GM19452 (cell line): Measurements from ENCODE around the gene SHLD2.
"Not testable (repeated sequence)": the region's sequence is repeated elsewhere in the genome, so short reads cannot be mapped to it uniquely, and the experiment has no call there.

Experiments used
- ATAC-seq: cut with Tn5 transposase; IDR thresholded peaks from one replicate; pipeline ENCODE4 v1.9.1; 2021; ENCODE audit not compliant: unreplicated experiment

SHLD2 gene

DNA sequence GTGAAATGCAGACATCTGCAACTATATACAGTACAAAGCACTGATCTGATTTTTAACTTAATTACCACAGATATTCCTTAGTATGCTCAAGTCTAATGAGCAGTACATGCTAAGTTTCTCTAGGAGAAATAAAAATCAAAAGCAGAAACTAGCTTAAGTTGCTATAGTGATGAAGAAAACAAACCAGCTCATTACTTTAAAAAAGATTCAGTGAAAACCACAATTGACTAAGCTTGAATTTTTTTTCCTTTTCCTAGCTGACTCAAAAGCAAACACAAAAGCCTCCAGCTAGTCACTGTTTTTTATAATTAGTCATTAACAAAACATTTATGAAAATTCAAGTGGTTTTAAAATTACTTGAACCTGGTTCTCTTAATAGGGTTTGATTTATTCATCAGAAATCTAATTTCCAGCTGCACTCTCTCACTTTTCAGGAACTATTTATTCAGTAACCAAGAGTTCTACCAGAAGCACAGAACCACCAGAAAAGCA lies 10.7 kb upstream of the SHLD2 start:
- not testable (repeated sequence) for ATAC-seq

- no peak for ATAC-seq
Observed at GRCh38 chr10:87085537-87085936, 9.5 kb upstream of the SHLD2 start.

DNA sequence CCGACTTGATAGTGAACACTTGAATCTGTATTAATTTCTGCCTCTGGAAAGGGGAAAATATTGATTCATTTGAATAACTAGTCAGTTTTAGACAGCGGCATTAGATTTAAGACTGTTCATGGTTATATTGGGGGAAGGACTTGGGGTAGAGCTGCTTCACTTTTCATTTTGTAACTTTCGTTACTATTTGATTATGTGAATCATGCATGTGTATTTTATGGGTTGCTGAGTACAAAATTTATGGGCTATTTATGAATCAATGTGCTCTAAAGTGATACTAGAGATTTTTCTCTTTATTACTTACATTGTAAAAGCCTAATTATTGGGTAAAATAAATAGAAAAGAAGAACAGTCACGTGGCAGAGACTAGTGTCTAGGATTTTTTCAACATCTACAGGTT lies 5.3 kb upstream of the SHLD2 start:
- no peak for ATAC-seq

- ATAC-seq: no peak
Observed at GRCh38 chr10:87090779-87091178, 4.2 kb upstream of the SHLD2 start.

- ATAC-seq: no peak
Observed at GRCh38 chr10:87092376-87092860, 2.6 kb upstream of the SHLD2 start.

DNA sequence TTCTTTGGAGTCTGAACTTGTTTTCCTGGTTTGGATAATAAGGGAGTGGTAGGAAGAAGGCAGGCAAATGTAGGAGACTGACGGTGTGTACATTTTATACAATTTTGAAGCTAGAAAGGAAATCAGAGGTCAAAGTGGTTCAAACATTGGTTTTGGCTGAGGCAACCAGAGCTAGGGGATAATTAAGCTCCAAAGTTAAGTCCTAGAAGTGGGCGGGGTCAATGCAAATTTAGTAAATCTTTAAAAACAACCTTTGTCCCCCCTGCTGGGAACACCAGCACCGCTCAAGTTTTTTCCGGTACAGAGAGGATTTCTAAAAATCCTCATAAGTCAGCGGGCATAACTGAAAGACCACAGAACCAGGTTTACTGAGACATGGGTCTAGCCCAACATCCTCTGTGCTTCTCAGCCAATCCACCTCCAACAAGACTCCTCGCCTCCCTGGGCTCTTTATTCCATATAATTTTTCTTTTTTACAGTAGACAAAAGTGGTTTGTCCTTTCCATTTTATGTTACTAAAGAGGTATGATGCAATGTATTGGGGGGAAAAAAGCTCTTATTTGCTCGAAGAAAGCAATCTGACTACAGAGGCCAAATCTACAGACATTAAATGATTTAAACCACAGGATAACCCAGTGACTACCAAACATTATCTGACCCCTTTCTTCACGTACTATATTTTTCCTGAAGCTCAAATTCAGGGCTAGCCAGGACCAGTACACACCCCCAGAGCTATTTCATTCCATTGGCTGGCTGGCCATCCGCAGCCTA lies 2.0 kb upstream of the SHLD2 start:
- no peak for ATAC-seq

GRCh38 chr10:87093632-87094372 lies 1.2 kb upstream of the SHLD2 start:
- ATAC-seq: peak; percentile 23

GRCh38 chr10:87095236-87095945 lies 385 bp downstream of the SHLD2 start:
- peak; percentile 50 for ATAC-seq

- no peak for ATAC-seq
Observed at GRCh38 chr10:87101996-87102395, 7.0 kb downstream of the SHLD2 start.

DNA sequence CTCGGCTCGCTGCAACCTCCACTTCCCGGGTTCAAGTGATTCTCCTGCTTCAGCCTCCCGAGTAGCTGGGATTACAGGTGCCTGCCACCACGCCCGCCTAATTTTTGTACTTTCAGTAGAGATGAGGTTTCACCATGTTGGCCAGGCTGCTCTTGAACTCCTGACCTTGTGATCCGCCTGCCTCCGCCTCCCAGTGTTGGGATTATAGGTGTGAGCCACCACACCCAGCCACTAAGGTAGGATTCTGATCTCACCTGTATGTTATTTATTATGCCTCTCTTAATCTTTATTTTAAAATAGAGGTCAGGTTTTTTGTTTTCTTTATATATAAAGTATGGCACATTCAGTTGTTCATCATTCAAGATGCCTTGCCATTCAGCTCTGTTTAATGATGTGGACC lies 9.7 kb downstream of the SHLD2 start:
- not testable (repeated sequence) for ATAC-seq

DNA sequence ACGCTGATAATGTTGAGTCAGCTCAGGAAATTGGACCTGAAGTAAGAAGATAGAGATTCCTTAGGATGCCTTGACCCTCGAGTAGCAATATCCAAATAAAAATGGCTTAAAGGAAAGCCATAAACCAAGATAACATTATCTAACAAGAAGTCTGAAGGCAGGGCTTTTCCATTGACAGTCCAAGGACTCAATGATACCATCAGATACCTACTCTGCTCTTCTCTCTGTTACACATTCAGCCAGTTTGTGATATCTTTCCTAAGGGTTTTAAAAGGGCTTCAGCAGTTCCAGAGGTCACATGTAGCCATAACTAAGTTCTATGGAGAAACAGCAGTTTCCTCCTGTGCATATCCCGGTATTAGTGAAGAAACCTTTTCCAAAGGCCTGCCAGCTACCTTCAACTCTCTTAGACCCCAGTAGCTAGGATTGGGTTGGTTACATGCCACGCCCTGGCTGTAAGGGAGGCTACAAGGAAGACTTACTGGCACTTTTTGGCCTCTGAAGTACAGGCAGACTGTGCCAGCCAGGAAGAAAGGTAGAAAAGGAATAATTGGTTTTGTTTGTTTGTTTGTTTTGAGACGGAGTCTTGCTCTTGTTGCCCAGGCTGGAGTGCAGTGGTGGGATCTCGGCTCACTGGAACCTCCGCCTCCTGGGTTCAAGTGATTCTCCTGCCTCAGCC lies 10.6 kb downstream of the SHLD2 start:
- no peak for ATAC-seq

DNA sequence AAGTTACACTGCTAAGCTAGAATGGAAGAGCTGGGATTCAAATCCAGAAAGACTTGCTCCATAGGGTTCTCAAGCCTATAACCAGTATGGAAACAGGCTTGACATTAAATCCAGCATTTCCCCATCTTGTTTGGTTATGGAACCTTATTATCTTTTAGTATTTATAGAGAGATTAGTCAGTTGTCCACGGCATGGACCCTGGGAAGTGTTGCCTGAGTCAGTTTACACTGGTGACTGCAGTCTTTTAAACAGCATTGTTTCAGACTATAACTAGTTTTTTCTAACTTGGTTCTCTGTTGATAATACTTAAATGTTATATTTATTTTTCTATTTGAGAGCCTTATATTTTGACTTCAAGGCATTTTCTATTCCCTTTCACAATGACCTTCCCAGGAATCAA lies 23.1 kb downstream of the SHLD2 start:
- ATAC-seq: not testable (repeated sequence)

- not testable (repeated sequence) for ATAC-seq
Observed at GRCh38 chr10:87119029-87119428, 24.0 kb downstream of the SHLD2 start.

DNA sequence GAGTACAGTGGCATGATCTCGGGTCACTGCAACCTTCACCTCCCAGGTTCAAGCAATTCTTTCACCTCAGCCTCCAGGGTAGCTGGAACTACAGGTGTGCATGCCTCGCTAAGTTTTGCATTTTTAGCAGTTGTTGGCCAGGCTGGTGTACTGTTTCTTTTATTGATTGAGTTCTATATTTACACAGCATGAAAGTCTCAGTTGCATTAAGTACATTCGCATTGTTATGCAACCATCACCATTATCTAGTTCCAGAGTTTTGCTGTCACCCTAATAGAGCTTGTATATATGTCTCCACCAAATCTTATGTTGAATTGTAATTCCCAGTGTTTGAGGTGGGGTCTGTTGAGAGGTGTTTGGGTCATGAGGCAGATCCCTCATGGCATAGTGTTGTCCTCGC lies 28.3 kb downstream of the SHLD2 start:
- not testable (repeated sequence) for ATAC-seq

GRCh38 chr10:87127048-87127447 lies 32.0 kb downstream of the SHLD2 start:
- ATAC-seq: not testable (repeated sequence)

DNA sequence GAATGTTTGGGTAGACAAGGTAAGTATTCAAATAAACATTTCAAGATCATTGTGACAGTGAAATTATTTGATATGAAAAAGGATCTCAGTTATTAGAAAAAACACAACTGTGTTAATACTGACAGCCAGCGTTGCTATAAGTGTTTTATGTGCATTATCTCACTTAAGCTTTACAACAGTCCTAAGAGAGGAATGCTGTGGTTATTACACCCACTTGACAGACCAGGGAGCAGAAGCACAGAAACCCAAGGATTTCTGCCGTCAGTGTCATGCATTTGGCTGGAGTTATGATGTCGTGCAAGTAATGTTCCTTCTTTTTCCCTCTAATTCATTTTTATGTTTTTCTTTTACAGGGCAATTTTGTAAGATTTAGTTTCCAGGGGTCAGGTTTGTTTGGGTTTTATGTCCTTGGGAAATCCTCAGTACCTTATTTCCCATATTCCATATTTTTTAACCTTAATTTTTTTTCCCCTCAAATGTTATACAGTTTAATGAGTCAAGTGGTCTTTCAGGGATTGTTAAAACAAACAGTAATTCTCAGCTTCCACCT lies 32.7 kb downstream of the SHLD2 start:
- not testable (repeated sequence) for ATAC-seq

- ATAC-seq: not testable (repeated sequence)
Observed at GRCh38 chr10:87132176-87132575, 37.2 kb downstream of the SHLD2 start.

- not testable (repeated sequence) for ATAC-seq
Observed at GRCh38 chr10:87133936-87134335, 38.9 kb downstream of the SHLD2 start.

DNA sequence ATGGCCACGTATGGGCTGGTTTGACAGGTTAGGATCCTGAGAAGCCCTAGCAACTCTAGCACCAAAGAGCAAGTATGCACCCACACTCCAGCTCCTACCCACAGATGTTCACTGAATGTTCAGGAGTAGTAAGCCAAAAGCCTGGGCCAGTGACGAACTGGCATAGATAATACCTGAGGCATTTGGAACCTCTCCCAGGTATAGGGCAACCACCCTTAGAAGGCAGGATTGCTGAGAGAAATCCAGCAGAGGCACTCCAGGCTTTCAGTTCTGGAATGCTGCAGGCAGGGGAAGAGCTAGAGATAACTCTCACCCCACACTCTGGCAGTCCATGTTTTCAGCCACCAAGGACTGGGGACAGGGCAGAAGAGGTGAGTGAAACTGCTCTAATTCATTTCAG lies 39.4 kb downstream of the SHLD2 start:
- ATAC-seq: not testable (repeated sequence)

- not testable (repeated sequence) for ATAC-seq
Observed at GRCh38 chr10:87137478-87137877, 42.5 kb downstream of the SHLD2 start.
